ENCODE measurements around the gene UNC79. TPM values are rescaled to one million over a fixed set of nuclear protein-coding genes. Genes with fewer than 3 reads are reported as not detected.

The UNC79 gene
- total and polyA plus RNA-seq, 10 of the 15 experiments (the other 5 are each of a cell fraction or from before 2014, with no cell fraction given) = 0.04 to 0.29 (median 0.14) TPM

DNA sequence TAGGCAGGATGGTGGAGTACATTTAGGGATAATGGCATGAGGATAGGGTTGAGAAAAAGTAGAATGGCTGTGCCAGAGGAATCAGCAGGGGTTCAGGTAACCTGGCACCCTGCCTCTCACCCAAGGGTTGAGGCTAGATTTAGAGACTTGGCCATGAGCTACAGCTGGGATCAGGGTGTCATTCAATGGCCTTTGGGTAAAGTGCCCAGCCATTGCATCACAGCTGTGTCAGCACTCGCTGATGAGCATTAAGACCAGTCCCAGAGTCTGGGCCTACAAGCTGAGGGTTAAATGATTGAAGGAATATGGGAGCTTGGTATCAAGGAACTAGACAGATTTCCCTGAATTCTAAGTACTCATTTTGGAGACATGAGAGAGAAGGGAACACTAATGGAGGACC lies 243.6 kb downstream of the UNC79 start:
- ChIA-PET CTCF (interaction anchor here (0.7 to 0.9 kb wide), 2 partner anchors 17 to 19 kb away, joined by 3 to 4 read pairs; no protein-coding TSS in a partner anchor), RAD21 (ENCODE audit: unreplicated experiment) (no interaction called here), SMC1A (ENCODE audit: uncharacterized antibody, unreplicated experiment) (interaction anchor here (0.9 kb wide), 1 partner anchor 28 kb away, joined by 3 read pairs; no protein-coding TSS in a partner anchor), POLR2A (no interaction called here)
- no peak for TF ChIP-seq RB1 (IDR thresholded peaks at IDR 0.05; ENCODE audit: borderline replicate concordance)
- TF ChIP-seq, protein P1, sequence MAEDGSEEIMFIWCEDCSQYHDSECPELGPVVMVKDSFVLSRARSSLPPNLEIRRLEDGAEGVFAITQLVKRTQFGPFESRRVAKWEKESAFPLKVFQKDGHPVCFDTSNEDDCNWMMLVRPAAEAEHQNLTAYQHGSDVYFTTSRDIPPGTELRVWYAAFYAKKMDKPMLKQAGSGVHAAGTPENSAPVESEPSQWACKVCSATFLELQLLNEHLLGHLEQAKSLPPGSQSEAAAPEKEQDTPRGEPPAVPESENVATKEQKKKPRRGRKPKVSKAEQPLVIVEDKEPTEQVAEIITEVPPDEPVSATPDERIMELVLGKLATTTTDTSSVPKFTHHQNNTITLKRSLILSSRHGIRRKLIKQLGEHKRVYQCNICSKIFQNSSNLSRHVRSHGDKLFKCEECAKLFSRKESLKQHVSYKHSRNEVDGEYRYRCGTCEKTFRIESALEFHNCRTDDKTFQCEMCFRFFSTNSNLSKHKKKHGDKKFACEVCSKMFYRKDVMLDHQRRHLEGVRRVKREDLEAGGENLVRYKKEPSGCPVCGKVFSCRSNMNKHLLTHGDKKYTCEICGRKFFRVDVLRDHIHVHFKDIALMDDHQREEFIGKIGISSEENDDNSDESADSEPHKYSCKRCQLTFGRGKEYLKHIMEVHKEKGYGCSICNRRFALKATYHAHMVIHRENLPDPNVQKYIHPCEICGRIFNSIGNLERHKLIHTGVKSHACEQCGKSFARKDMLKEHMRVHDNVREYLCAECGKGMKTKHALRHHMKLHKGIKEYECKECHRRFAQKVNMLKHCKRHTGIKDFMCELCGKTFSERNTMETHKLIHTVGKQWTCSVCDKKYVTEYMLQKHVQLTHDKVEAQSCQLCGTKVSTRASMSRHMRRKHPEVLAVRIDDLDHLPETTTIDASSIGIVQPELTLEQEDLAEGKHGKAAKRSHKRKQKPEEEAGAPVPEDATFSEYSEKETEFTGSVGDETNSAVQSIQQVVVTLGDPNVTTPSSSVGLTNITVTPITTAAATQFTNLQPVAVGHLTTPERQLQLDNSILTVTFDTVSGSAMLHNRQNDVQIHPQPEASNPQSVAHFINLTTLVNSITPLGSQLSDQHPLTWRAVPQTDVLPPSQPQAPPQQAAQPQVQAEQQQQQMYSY (CRISPR knock-in tag; IDR thresholded peaks at IDR 0.05) = no peak
- no peak for TF ChIP-seq FOS (IDR thresholded peaks at IDR 0.05; ENCODE audit: borderline replicate concordance, extremely low read depth, insufficient read length)
- no peak for TF ChIP-seq PAX8 (IDR thresholded peaks at IDR 0.05)
- no peak for TF ChIP-seq PKNOX1 (IDR thresholded peaks at IDR 0.05)
- no peak for TF ChIP-seq NKRF (conservative IDR thresholded peaks at IDR 0.05)
- TF ChIP-seq, protein P2, sequence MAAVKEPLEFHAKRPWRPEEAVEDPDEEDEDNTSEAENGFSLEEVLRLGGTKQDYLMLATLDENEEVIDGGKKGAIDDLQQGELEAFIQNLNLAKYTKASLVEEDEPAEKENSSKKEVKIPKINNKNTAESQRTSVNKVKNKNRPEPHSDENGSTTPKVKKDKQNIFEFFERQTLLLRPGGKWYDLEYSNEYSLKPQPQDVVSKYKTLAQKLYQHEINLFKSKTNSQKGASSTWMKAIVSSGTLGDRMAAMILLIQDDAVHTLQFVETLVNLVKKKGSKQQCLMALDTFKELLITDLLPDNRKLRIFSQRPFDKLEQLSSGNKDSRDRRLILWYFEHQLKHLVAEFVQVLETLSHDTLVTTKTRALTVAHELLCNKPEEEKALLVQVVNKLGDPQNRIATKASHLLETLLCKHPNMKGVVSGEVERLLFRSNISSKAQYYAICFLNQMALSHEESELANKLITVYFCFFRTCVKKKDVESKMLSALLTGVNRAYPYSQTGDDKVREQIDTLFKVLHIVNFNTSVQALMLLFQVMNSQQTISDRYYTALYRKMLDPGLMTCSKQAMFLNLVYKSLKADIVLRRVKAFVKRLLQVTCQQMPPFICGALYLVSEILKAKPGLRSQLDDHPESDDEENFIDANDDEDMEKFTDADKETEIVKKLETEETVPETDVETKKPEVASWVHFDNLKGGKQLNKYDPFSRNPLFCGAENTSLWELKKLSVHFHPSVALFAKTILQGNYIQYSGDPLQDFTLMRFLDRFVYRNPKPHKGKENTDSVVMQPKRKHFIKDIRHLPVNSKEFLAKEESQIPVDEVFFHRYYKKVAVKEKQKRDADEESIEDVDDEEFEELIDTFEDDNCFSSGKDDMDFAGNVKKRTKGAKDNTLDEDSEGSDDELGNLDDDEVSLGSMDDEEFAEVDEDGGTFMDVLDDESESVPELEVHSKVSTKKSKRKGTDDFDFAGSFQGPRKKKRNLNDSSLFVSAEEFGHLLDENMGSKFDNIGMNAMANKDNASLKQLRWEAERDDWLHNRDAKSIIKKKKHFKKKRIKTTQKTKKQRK (IDR thresholded peaks at IDR 0.05; ENCODE audit: low read depth, low read length) = no peak
- TF ChIP-seq STAT1 (conservative IDR thresholded peaks at IDR 0.05) = no peak
- no peak for TF ChIP-seq NR2C1 (IDR thresholded peaks at IDR 0.05)
- no peak for TF ChIP-seq PML (IDR thresholded peaks at IDR 0.05; ENCODE audit: low read length)
- TF ChIP-seq ZNF217 (IDR thresholded peaks at IDR 0.05) = no peak
- TF ChIP-seq BCL11A (IDR thresholded peaks at IDR 0.05; ENCODE audit: low read depth, low read length) = no peak
- ATAC-seq (no peak), FAIRE-seq (no peak), DNase-seq (ENCODE audit: low read depth, low spot score) (no peak)
- Histone ChIP-seq H3K9ac (ENCODE audit: control insufficient read depth, insufficient read depth, low read length) (no peak overlapping the region), H3K9me3 (replicated peaks; ENCODE audit: control insufficient read depth, insufficient read depth, low read length) (no peaks in the 10 kb centered on the region), H3K4me1 (ENCODE audit: control insufficient read depth, insufficient read depth, low read length) (no peaks in the 10 kb centered on the region), H3K27me3 (replicated peaks in 1 of 2; ENCODE audit: control insufficient read depth in 2 of 2, insufficient read depth in 2 of 2, low read length in 1 of 2) (no peaks in the 10 kb centered on the region; a peak in 1 of 4 replicates), H3K79me2 (ENCODE audit: control insufficient read depth, insufficient read depth, low read length) (no peaks in the 10 kb centered on the region), H2AFZ (ENCODE audit: control insufficient read depth, low read depth, low read length) (no peak overlapping the region), H4K20me1 (ENCODE audit: control insufficient read depth, insufficient read depth) (no peaks in the 10 kb centered on the region), H3K4me2 (ENCODE audit: control insufficient read depth, insufficient read depth) (no peak overlapping the region), H3K36me3 (ENCODE audit: control insufficient read depth in 2 of 2, insufficient read depth in 2 of 2, low read length in 1 of 2) (no peaks in the 10 kb centered on the region), H3K4me3 (no peak overlapping the region), H3K27ac (ENCODE audit: control insufficient read depth, insufficient read depth) (no peak overlapping the region)
- intact Hi-C loops (cut with micrococcal nuclease; ENCODE audit: unreplicated experiment) (no loop called here), in situ Hi-C loops (cut with MboI) (no loop called here)
- 0% methylated on average over 1 of the region's 1 CpG for WGBS (ENCODE audit: insufficient coverage, insufficient replicate concordance, low lambda C conversion rate, missing lambda C conversion rate)
- BruUV-seq (replicated peaks) = no TSS peak
